ENCODE results near the gene MICALL2.

DNA sequence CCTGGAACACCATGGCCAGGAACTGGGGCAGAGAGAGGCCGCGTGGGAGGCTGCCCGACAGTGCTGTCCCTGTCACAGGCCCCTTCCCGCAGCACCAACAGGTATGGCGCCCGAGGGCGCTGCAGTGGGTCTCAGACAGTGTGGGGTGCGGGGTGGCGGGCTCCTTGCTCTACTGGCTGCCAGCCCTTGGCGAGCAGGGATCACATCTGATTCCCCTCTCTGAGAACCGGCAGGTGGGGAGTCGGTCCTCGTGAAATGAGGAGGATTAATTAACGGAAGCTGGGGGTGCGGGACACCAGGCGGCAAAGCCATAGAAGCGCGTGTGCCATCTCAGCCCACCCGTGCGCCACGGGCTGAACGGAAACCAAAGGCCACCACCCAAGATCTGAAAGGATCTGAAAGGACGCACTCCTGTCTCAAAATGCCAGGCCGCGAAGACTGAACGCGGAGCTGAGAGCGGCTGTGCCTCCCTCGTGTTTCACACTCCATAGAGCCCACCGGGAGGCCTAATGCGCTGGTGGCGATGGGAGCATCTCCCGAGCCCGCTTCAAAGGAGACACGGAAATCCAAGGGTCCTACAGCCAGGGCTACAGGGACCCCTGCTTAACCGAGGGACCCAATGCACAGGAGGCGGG lies 38.1 kb upstream of the MICALL2 start:
- TF ChIP-seq, protein P1, sequence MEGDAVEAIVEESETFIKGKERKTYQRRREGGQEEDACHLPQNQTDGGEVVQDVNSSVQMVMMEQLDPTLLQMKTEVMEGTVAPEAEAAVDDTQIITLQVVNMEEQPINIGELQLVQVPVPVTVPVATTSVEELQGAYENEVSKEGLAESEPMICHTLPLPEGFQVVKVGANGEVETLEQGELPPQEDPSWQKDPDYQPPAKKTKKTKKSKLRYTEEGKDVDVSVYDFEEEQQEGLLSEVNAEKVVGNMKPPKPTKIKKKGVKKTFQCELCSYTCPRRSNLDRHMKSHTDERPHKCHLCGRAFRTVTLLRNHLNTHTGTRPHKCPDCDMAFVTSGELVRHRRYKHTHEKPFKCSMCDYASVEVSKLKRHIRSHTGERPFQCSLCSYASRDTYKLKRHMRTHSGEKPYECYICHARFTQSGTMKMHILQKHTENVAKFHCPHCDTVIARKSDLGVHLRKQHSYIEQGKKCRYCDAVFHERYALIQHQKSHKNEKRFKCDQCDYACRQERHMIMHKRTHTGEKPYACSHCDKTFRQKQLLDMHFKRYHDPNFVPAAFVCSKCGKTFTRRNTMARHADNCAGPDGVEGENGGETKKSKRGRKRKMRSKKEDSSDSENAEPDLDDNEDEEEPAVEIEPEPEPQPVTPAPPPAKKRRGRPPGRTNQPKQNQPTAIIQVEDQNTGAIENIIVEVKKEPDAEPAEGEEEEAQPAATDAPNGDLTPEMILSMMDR (IDR thresholded peaks at IDR 0.05), result no peak
- no peak for TF ChIP-seq POLR2A (IDR thresholded peaks at IDR 0.05)
